Gastrocnemius medialis (tissue), 4 donors: ENCODE measurements around the gene SURF4.

ENCODE experiments used
- CTCF ChIP-seq, 5 experiments: fragments of 450-650 bp in 3 of 5; fragments of 200-600 bp in 2 of 5; sonication (generic) in 2 of 5; IDR thresholded peaks in 4 of 5; conservative IDR thresholded peaks in 1 of 5; 1 replicate in 4 of 5; 2 replicates in 1 of 5; pipeline ENCODE4 v1.5.1; 2016 to 2019; ENCODE audit warnings: antibody characterized with exemption in 5 of 5, mild to moderate bottlenecking in 3 of 5, moderate library complexity in 3 of 5
- POLR2A ChIP-seq, 2 donors: fragments of 450-650 bp; IDR thresholded peaks; one replicate each; pipeline ENCODE4 v1.6.1; 2017; ENCODE audit warnings: antibody characterized with exemption in 2 of 2, mild to moderate bottlenecking in 2 of 2, moderate library complexity in 2 of 2

- TF ChIP-seq CTCF (IDR thresholded peaks at IDR 0.05 in 4 of 5, conservative IDR thresholded peaks at IDR 0.05 in 1 of 5) (no peak), POLR2A (IDR thresholded peaks at IDR 0.05) (no peak)
Observed at GRCh38 chr9:133380734-133381133, 4.9 kb upstream of the SURF4 start.
